Skeletal muscle cell (primary cell): ENCODE data around the gene UCK1.

Source experiments
- DNase-seq: peaks from one replicate; pipeline ENCODE4 v3.0.0-alpha.2; 2010; ENCODE audit warnings: low read depth
- H3K4me3 ChIP-seq: 2 replicates; pipeline ENCODE4 v1.5.1; 2011; ENCODE audit warnings: low read depth, mild to moderate bottlenecking, control low read depth, low read length, moderate library complexity

UCK1 gene

DNA sequence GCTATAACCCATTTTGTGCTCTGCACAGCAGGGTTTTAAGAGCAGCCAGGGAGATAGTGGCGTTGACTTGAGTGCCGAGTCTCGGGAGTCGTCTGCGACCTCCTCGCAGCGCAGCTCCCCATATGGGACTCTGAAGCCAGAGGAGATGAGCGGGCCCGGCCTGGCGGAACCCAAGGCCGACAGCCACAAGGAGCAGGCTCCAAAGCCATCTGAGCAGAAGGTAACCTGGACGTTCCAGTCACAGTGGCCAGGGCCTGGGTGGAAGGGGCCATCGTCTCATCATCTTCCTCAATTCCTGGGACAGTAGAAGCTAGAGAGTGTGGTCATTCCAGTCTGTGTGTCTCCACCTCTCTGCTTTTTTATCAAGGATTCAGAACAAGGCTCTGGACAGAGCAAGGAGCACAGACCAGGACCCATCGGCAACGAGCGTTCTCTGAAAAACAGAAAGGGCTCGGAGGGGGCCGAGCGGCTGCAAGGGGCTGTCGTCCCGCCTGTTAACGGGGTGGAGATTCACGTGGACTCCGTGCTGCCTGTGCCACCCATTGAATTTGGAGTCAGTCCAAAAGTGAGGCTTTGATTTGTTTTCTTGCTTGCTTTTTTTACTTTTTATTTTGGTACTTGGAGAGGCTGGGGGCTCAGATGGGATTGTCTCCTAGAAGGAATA lies 48.6 kb downstream of the UCK1 start:
- DNase-seq: no peak
- no peak overlapping the region for H3K4me3 ChIP-seq

DNA sequence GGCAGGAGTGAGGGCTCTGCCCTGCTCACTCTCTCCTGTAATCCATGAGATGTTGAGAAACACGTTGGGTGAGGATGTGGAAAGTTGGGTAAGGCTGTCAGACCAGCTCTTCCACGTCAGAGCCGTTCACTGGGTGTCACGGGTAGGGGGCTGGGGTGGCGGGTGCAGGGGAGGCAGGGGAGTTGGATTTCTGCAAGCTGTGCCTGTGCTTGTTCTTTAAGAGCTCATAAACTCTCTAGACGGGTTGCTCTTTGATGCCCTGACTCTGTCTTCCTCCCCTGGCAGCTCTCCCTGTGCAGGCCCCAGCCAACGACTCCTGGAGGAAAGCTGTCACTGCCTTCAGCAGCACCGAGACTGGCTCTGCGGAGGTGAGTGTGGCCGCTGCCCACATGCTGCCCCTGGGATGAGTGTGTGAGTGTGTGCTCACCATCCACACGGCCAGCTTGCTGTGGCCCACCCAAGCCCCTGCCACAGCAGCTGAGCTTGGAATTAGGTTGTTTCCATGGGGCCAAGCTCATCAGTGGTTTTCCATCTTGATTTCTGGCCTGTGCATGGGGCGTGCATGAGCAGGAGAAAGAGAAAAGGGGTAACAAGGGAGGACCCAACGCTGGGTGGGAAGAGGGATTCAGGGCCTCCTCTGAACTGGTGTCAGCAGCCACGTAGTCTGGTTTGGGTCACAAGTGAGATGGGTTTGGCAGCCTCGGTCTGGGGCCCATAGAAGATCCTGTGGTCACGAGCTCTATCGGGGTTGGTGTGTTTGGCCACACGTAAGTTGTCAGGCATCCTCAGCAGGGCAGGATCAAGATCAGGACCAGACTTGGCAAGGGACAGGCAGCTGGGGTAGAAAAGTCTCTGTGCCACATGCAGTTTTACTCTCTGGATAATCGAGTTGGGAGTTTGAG lies 49.4 kb downstream of the UCK1 start:
- no peak overlapping the region for H3K4me3 ChIP-seq
- no peak for DNase-seq

- H3K4me3 ChIP-seq: no peak overlapping the region
- no peak for DNase-seq
Measured at GRCh38 chr9:131480258-131480657, 50.8 kb downstream of the UCK1 start.

DNA sequence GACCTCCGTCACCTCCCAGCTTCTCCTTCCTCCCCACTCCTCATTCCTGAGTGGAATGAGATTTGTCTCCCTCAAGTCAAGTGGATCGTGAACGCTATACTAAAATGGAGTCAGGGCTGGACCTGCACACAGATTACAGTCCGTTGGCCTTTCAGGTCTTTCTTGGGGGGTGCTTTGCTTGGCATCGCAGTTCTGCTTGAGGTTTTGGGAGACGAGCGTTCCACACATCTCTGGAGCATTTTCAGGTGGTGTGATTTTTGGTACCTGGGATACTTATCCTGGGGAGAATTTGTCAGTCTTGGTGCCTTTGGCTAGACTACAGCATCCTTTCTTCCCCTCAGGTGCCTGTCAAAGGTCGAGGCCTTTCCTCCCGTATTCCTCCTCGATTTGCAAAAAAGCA lies 52.2 kb downstream of the UCK1 start:
- no peak for DNase-seq
- H3K4me3 ChIP-seq: no peak overlapping the region

DNA sequence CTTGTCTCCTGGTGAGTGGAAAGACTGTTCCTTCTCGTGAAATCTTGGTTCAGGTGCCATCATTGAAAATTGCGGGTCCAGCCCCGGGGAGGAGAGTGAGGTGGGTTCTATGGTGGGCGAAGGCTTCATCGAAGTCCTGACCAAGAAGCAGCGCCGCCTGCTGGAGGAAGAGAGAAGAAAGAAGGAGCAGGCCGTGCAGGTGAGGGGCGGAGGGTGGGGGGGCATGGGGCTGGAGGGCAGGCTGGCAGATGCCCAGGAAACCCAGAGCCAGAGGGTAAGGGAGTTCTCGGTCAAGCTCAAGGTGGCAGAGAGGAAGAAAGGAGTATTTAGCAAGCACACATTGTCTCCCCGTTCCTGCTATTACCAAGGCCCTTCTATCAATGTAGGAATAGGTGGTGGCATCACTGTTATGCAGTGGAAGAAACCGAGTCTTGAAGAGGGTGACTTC lies 52.6 kb downstream of the UCK1 start:
- DNase-seq: no peak
- H3K4me3 ChIP-seq: no peak overlapping the region

DNA sequence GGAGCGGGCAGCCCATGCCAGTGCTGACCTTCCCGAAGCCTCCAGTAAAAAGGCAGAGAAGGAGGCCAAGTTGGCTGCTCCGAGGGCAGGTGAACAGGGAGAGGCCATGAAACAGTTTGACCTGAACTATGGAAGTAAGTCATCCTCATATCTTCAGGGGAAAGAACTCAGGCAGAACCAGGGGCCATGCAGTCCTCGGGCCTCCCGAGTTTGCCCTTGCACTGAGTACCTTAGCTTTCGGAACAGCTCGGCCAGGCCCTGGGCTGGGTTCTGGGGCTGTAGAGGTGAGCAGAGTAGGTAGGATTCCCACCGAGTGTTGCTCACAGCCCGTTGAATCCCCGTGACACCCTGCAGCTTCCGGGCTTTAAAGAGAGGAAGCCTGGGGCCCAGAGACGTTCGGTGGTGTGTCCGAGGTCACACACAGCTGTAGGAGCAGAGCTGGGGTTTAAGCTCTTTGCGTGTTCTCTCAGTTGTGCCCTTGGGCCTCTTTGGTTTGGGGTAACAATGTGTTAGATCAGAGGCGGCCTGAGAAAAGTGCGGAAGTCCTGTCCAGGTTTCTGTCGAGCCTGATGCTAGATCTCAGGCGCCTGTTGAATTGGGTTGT lies 53.1 kb downstream of the UCK1 start:
- no peak overlapping the region for H3K4me3 ChIP-seq
- DNase-seq: no peak

- DNase-seq: no peak
- H3K4me3 ChIP-seq: no peak overlapping the region
Measured at GRCh38 chr9:131477367-131477766, 53.7 kb downstream of the UCK1 start.

DNA sequence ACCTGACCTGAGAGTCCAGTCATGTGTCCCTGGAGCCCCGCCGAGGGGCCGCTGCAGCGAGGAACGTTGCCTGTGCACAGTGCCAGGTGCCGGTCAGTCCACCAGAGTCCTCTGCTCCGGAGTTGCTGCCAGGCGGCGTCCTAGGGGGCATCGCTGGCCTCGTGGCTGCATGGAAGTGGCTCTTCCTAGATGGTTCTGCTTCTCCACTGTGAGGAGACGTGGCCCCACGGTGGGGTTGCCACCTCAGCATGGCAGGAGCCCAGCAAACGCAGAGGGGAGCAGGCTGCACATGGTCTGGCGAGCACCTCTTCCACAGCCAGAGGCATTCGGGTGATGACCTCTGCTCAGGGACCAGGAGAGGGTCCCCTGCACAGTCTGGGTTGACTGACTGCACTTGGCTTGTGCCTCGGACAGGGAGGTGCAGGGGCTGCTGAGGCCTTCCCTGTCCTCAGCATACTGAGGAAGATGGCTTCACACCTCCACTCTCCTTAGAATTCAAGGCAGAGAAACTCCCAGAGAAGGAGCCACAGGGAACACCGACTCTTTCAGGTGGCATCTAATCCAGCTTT lies 54.2 kb downstream of the UCK1 start:
- no peak overlapping the region for H3K4me3 ChIP-seq
- DNase-seq: no peak

DNA sequence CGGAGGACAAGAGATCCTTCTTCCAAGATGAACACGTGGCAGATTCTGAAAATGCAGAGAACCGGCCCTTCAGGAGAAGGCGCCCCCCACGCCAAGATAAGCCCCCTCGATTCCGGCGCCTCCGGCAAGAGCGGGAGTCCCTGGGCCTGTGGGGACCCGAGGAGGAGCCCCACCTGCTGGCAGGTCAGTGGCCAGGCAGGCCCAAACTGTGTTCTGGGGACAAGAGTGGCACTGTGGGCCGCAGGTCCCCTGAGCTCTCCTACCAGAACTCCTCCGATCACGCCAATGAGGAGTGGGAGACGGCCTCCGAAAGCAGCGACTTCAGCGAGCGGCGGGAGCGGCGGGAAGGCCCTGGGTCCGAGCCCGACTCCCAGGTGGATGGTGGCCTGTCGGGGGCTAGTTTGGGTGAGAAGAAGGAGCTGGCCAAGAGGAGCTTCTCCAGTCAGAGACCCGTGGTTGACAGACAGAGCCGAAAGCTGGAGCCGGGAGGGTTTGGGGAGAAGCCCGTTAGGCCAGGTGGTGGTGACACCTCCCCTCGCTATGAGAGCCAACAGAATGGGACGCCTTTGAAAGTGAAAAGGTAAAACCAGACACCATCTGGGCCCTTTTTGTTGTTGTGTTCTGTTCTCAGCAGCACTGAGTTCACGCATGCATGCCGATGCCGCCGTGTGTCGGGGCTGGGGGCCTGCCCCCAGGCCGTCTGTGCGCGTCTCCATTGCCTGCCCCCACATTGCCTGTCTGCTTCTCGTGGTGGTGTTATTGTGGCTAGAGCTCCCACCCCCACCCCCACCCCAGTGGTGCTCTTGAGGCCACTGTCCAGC lies 54.9 kb downstream of the UCK1 start:
- no peak for DNase-seq
- no peak overlapping the region for H3K4me3 ChIP-seq

DNA sequence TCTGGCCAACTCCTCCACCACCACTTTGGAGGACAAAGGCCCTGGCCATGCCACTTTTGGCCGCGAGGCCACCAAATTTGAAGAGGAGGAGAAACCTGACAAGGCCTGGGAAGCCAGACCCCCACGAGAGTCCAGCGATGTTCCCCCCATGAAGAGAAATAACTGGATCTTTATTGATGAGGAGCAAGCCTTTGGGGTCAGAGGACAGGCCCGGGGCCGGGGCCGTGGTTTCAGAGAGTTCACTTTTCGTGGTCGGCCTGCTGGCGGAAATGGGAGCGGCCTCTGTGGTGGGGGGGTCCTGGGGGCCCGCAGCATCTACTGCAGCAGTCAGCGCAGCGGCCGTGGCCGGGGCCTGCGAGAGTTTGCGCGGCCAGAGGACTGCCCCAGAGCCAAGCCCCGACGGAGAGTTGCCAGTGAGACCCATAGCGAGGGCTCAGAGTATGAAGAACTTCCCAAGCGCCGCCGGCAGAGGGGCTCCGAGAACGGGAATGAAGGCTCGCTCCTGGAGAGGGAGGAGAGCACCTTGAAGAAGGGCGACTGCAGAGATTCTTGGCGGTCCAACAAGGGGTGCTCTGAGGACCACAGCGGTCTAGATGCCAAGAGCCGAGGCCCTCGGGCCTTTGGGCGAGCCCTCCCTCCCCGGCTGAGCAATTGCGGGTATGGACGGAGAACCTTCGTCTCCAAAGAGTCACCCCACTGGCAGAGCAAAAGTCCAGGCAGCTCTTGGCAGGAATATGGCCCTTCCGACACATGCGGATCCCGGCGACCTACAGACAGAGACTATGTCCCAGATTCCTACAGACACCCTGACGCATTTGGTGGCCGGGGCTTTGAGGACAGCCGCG lies 55.7 kb downstream of the UCK1 start:
- DNase-seq: no peak
- no peak overlapping the region for H3K4me3 ChIP-seq

DNA sequence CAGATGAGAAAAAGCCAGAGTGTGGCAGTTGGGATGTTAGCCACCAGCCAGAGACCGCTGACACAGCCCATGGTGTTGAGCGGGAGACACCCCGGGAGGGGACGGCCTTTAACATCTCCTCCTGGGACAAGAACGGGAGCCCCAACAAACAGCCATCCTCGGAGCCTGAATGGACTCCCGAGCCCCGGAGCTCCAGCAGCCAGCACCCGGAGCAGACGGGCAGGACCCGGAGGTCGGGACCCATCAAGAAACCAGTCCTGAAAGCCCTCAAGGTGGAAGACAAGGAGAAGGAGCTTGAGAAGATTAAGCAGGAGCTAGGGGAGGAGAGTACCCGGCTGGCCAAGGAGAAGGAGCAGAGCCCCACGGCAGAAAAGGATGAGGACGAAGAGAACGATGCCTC lies 56.4 kb downstream of the UCK1 start:
- H3K4me3 ChIP-seq: no peak overlapping the region
- no peak for DNase-seq

GRCh38 chr9:131473891-131474290 lies 57.2 kb downstream of the UCK1 start:
- DNase-seq: no peak
- H3K4me3 ChIP-seq: no peak overlapping the region
